Measurements from ENCODE around the gene PHRF1.

The PHRF1 gene

GRCh38 chr11:625636-626268 is 49.5 kb downstream of the PHRF1 start:
- Histone ChIP-seq H3K9me3 (replicated peaks; ENCODE audit: low read length) (no peaks in the 10 kb centered on the region), H3K9ac (ENCODE audit: low read depth, low read length) (no peak overlapping the region), H3K4me2 (ENCODE audit: low read length) (no peak overlapping the region), H3K36me3 (ENCODE audit: insufficient read depth, low read length) (no peaks in the 10 kb centered on the region), H3K4me3 (ENCODE audit: low read length) (no peak overlapping the region), H3K4me1 (ENCODE audit: control insufficient read depth, insufficient read depth, low read length) (peaks cover 10% of the 10 kb centered on the region), H3K27me3 (ENCODE audit: control insufficient read depth, insufficient read depth, low read length) (no peaks in the 10 kb centered on the region)

GRCh38 chr11:626475-627307 is 50.4 kb downstream of the PHRF1 start, which contains the start of gene SCT:
TSS of gene SCT (minus strand) at chr11:627181. CDS start at chr11:627143, 38 bp downstream.
- Histone ChIP-seq H3K9ac (ENCODE audit: low read depth, low read length) (no peak within 1 kb of the TSS), H3K27me3 (ENCODE audit: control insufficient read depth, insufficient read depth, low read length) (no peaks in the 10 kb centered on the region), H3K9me3 (replicated peaks; ENCODE audit: low read length) (no peaks in the 10 kb centered on the region), H3K4me2 (ENCODE audit: low read length) (no peak within 1 kb of the TSS), H3K4me3 (ENCODE audit: low read length) (no peak within 1 kb of the TSS), H3K4me1 (ENCODE audit: control insufficient read depth, insufficient read depth, low read length) (peaks cover 10% of the 10 kb centered on the region), H3K36me3 (ENCODE audit: insufficient read depth, low read length) (no peaks in the 10 kb centered on the region)

- H3K9ac ChIP-seq (ENCODE audit: low read depth, low read length), result no peak overlapping the region
Measured at GRCh38 chr11:627308-627576, 51.0 kb downstream of the PHRF1 start.

GRCh38 chr11:628056-628455 is 51.8 kb downstream of the PHRF1 start:
- H3K9me3 ChIP-seq (replicated peaks; ENCODE audit: low read length), result no peaks in the 10 kb centered on the region
- H3K36me3 ChIP-seq (ENCODE audit: insufficient read depth, low read length), result no peaks in the 10 kb centered on the region
- peak overlapping the region; percentile 44 for H3K4me2 ChIP-seq (ENCODE audit: low read length)
- no peaks in the 10 kb centered on the region for H3K27me3 ChIP-seq (ENCODE audit: control insufficient read depth, insufficient read depth, low read length)
- no peak overlapping the region for H3K4me3 ChIP-seq (ENCODE audit: low read length)
- peaks cover 17% of the 10 kb centered on the region for H3K4me1 ChIP-seq (ENCODE audit: control insufficient read depth, insufficient read depth, low read length)
- no peak overlapping the region for H3K9ac ChIP-seq (ENCODE audit: low read depth, low read length)

More at GRCh38 chr11:627308-627576, 51.0 kb downstream of the PHRF1 start:
- Histone ChIP-seq H3K27me3 (ENCODE audit: control insufficient read depth, insufficient read depth, low read length) (no peaks in the 10 kb centered on the region), H3K4me1 (ENCODE audit: control insufficient read depth, insufficient read depth, low read length) (peaks cover 10% of the 10 kb centered on the region), H3K9me3 (replicated peaks; ENCODE audit: low read length) (no peaks in the 10 kb centered on the region), H3K4me3 (ENCODE audit: low read length) (no peak overlapping the region), H3K36me3 (ENCODE audit: insufficient read depth, low read length) (no peaks in the 10 kb centered on the region), H3K4me2 (ENCODE audit: low read length) (no peak overlapping the region)

- Histone ChIP-seq H3K9me3 (replicated peaks; ENCODE audit: low read length) (no peaks in the 10 kb centered on the region), H3K9ac (ENCODE audit: low read depth, low read length) (no peak overlapping the region), H3K4me3 (ENCODE audit: low read length) (no peak overlapping the region), H3K4me1 (ENCODE audit: control insufficient read depth, insufficient read depth, low read length) (peaks cover 22% of the 10 kb centered on the region), H3K4me2 (ENCODE audit: low read length) (no peak overlapping the region), H3K36me3 (ENCODE audit: insufficient read depth, low read length) (no peaks in the 10 kb centered on the region), H3K27me3 (ENCODE audit: control insufficient read depth, insufficient read depth, low read length) (no peaks in the 10 kb centered on the region)
Measured at GRCh38 chr11:629237-629583, 52.9 kb downstream of the PHRF1 start.

- H3K4me2 ChIP-seq (ENCODE audit: low read length), result no peak overlapping the region
- H3K36me3 ChIP-seq (ENCODE audit: insufficient read depth, low read length), result peaks cover 3% of the 10 kb centered on the region
- H3K9ac ChIP-seq (ENCODE audit: low read depth, low read length), result no peak overlapping the region
- H3K27me3 ChIP-seq (ENCODE audit: control insufficient read depth, insufficient read depth, low read length), result no peaks in the 10 kb centered on the region
- no peak overlapping the region for H3K4me3 ChIP-seq (ENCODE audit: low read length)
- peaks cover 22% of the 10 kb centered on the region for H3K4me1 ChIP-seq (ENCODE audit: control insufficient read depth, insufficient read depth, low read length)
- H3K9me3 ChIP-seq (replicated peaks; ENCODE audit: low read length), result no peaks in the 10 kb centered on the region
Measured at GRCh38 chr11:630871-631270, 54.6 kb downstream of the PHRF1 start.

GRCh38 chr11:635945-636510 is 59.8 kb downstream of the PHRF1 start:
- H3K4me3 ChIP-seq (ENCODE audit: low read length), result no peak overlapping the region
- peaks cover 3% of the 10 kb centered on the region for H3K27me3 ChIP-seq (ENCODE audit: control insufficient read depth, insufficient read depth, low read length)
- H3K9ac ChIP-seq (ENCODE audit: low read depth, low read length), result no peak overlapping the region
- H3K9me3 ChIP-seq (replicated peaks; ENCODE audit: low read length), result no peaks in the 10 kb centered on the region
- H3K36me3 ChIP-seq (ENCODE audit: insufficient read depth, low read length), result peaks cover 3% of the 10 kb centered on the region
- peaks cover 19% of the 10 kb centered on the region for H3K4me1 ChIP-seq (ENCODE audit: control insufficient read depth, insufficient read depth, low read length)
- H3K4me2 ChIP-seq (ENCODE audit: low read length), result no peak overlapping the region

- Histone ChIP-seq H3K27me3 (ENCODE audit: control insufficient read depth, insufficient read depth, low read length) (peaks cover 3% of the 10 kb centered on the region), H3K4me1 (ENCODE audit: control insufficient read depth, insufficient read depth, low read length) (peaks cover 19% of the 10 kb centered on the region), H3K9ac (ENCODE audit: low read depth, low read length) (no peak within 1 kb of the TSS), H3K36me3 (ENCODE audit: insufficient read depth, low read length) (peaks cover 5% of the 10 kb centered on the region), H3K4me2 (ENCODE audit: low read length) (peak within 1 kb of the TSS; percentile 70), H3K9me3 (replicated peaks; ENCODE audit: low read length) (no peaks in the 10 kb centered on the region), H3K4me3 (ENCODE audit: low read length) (peak within 1 kb of the TSS; percentile 34)
Measured at GRCh38 chr11:636511-637332, 60.5 kb downstream of the PHRF1 start, which contains the start of gene DRD4. TSS of gene DRD4 (plus strand) at chr11:637269. CDS start at chr11:637305, 36 bp downstream.

- peak overlapping the region; percentile 34 for H3K4me3 ChIP-seq (ENCODE audit: low read length)
- H3K9me3 ChIP-seq (replicated peaks; ENCODE audit: low read length), result no peaks in the 10 kb centered on the region
- H3K4me2 ChIP-seq (ENCODE audit: low read length), result peak overlapping the region; percentile 70
- H3K9ac ChIP-seq (ENCODE audit: low read depth, low read length), result no peak overlapping the region
- H3K4me1 ChIP-seq (ENCODE audit: control insufficient read depth, insufficient read depth, low read length), result peaks cover 19% of the 10 kb centered on the region
- H3K27me3 ChIP-seq (ENCODE audit: control insufficient read depth, insufficient read depth, low read length), result peaks cover 3% of the 10 kb centered on the region
- H3K36me3 ChIP-seq (ENCODE audit: insufficient read depth, low read length), result peaks cover 11% of the 10 kb centered on the region
Measured at GRCh38 chr11:637333-637592, 61.0 kb downstream of the PHRF1 start.

- no peaks in the 10 kb centered on the region for H3K9me3 ChIP-seq (replicated peaks; ENCODE audit: low read length)
- peak overlapping the region; percentile 34 for H3K4me3 ChIP-seq (ENCODE audit: low read length)
- H3K9ac ChIP-seq (ENCODE audit: low read depth, low read length), result no peak overlapping the region
- H3K4me1 ChIP-seq (ENCODE audit: control insufficient read depth, insufficient read depth, low read length), result peaks cover 14% of the 10 kb centered on the region
- H3K36me3 ChIP-seq (ENCODE audit: insufficient read depth, low read length), result peaks cover 12% of the 10 kb centered on the region
- peak overlapping the region; percentile 70 for H3K4me2 ChIP-seq (ENCODE audit: low read length)
- peaks cover 3% of the 10 kb centered on the region for H3K27me3 ChIP-seq (ENCODE audit: control insufficient read depth, insufficient read depth, low read length)
Measured at GRCh38 chr11:637593-638521, 61.6 kb downstream of the PHRF1 start.
